Loucy (cell line): ENCODE data around the gene PRPSAP1.
"Not testable (repeated sequence)": the region's sequence is repeated elsewhere in the genome, so short reads cannot be mapped to it uniquely, and the experiment has no call there.

ENCODE experiments used
- H2AFZ ChIP-seq: fragments of 200-600 bp; sonication (generic); 2 replicates; pipeline ENCODE4 v1.6.0; 2016; ENCODE audit warnings: antibody characterized with exemption, mild to moderate bottlenecking, low read length, moderate library complexity
- H3F3A ChIP-seq: fragments of 200-600 bp; 2 replicates; pipeline ENCODE4 v1.6.0; 2016; ENCODE audit warnings: antibody characterized with exemption, low read depth, mild to moderate bottlenecking
- H3K27me3 ChIP-seq: fragments of 200-600 bp; sonication (generic); 2 replicates; pipeline ENCODE4 v1.6.1; 2014; ENCODE audit warnings: low read length, mild to moderate bottlenecking; ENCODE audit not compliant: insufficient read depth, poor library complexity, severe bottlenecking
- H3K36me3 ChIP-seq: fragments of 200-600 bp; sonication (generic); 2 replicates; pipeline ENCODE4 v1.6.1; 2016; ENCODE audit warnings: low read length; ENCODE audit not compliant: insufficient read depth
- H3K4me1 ChIP-seq: fragments of 200-600 bp; sonication (generic); 2 replicates; pipeline ENCODE4 v1.5.1; 2014; ENCODE audit warnings: low read length, mild to moderate bottlenecking; ENCODE audit not compliant: insufficient read depth, poor library complexity, severe bottlenecking
- H3K4me2 ChIP-seq: fragments of 200-600 bp; sonication (generic); 2 replicates; pipeline ENCODE4 v1.6.0; 2014; ENCODE audit warnings: antibody characterized with exemption, low read length, low read depth, mild to moderate bottlenecking; ENCODE audit not compliant: poor library complexity, severe bottlenecking
- H3K4me3 ChIP-seq: fragments of 200-600 bp; sonication (generic); 2 replicates; pipeline ENCODE4 v1.5.1; 2014; ENCODE audit warnings: low read length, mild to moderate bottlenecking, mixed read lengths; ENCODE audit not compliant: poor library complexity, severe bottlenecking
- H3K79me2 ChIP-seq: fragments of 200-600 bp; sonication (generic); 2 replicates; pipeline ENCODE4 v1.6.1; 2014; ENCODE audit warnings: low read length; ENCODE audit not compliant: insufficient read depth
- H3K9ac ChIP-seq: fragments of 200-600 bp; sonication (generic); 2 replicates; pipeline ENCODE4 v1.6.0; 2014; ENCODE audit warnings: mild to moderate bottlenecking, low read depth, low read length, moderate library complexity; ENCODE audit not compliant: poor library complexity, severe bottlenecking
- H3K9me2 ChIP-seq: fragments of 200-600 bp; sonication (generic); replicated peaks from 2 replicates; pipeline ENCODE4 v1.6.1; 2016; ENCODE audit warnings: low read depth, low read length, mixed read lengths
- H3K9me3 ChIP-seq: fragments of 200-600 bp; sonication (generic); 2 replicates; pipeline ENCODE4 v1.6.1; 2014; ENCODE audit warnings: mild to moderate bottlenecking, antibody characterized with exemption, low read length, low read depth; ENCODE audit not compliant: insufficient read depth
- H4K20me1 ChIP-seq: fragments of 200-600 bp; sonication (generic); 2 replicates; pipeline ENCODE4 v1.6.0; 2014; ENCODE audit warnings: antibody characterized with exemption, low read length, mild to moderate bottlenecking; ENCODE audit not compliant: insufficient read depth, poor library complexity, severe bottlenecking
- EZH2phosphoT487 ChIP-seq: fragments of 200-600 bp; IDR thresholded peaks from 2 replicates; pipeline ENCODE4 v1.6.1; 2018; ENCODE audit warnings: antibody characterized with exemption, mild to moderate bottlenecking, moderate library complexity, borderline replicate concordance
- TF ChIP-seq, protein P1 (sequence below): fragments of 200-600 bp; sonication (generic); conservative IDR thresholded peaks from 2 replicates; pipeline ENCODE4 v1.5.1; 2014; ENCODE audit warnings: mild to moderate bottlenecking, antibody characterized with exemption, low read length

PRPSAP1 gene

DNA sequence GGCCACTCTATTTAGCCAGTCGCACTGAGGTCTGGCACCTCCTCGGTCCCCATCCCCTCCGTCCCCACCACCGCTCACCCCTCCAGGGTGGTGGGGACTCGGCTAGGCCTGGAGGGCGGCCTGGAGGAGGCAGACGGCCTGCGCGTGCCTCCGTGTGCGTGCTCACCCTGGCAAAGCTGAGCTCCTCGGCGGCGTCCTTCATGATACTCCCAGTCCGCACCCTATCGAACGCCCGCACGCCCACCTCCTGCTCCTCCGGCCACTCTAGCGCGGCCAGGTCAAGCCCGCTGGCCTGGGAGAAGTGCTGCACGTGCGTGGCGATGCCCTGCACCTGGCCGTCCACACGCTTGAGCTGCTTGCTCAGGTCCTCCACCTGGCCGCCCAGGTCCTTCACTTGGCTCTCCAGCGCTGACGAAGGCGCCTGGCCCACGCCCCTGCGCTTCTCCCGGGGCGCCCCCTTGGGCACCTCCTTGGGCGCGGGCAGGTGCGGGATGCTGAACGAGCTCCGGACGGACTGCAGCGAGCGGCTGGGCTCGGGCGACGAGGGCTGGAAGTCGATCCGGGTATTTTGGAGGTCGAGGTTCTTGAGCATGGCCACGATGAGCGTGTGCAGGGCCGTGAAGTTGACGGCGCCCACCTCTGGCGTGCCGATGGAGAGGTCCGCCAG lies 46.3 kb downstream of the PRPSAP1 start:
- peaks cover 26% of the 10 kb centered on the region; the same call in 1 of the 2 replicates for H3K36me3 ChIP-seq
- TF ChIP-seq, protein P1, sequence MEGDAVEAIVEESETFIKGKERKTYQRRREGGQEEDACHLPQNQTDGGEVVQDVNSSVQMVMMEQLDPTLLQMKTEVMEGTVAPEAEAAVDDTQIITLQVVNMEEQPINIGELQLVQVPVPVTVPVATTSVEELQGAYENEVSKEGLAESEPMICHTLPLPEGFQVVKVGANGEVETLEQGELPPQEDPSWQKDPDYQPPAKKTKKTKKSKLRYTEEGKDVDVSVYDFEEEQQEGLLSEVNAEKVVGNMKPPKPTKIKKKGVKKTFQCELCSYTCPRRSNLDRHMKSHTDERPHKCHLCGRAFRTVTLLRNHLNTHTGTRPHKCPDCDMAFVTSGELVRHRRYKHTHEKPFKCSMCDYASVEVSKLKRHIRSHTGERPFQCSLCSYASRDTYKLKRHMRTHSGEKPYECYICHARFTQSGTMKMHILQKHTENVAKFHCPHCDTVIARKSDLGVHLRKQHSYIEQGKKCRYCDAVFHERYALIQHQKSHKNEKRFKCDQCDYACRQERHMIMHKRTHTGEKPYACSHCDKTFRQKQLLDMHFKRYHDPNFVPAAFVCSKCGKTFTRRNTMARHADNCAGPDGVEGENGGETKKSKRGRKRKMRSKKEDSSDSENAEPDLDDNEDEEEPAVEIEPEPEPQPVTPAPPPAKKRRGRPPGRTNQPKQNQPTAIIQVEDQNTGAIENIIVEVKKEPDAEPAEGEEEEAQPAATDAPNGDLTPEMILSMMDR: no peak
- no peaks in the 10 kb centered on the region for H3F3A ChIP-seq
- no peaks in the 10 kb centered on the region for H4K20me1 ChIP-seq
- H3K4me3 ChIP-seq: no peak overlapping the region
- no peaks in the 10 kb centered on the region for H3K79me2 ChIP-seq
- no peak overlapping the region for H3K4me2 ChIP-seq
- H3K4me1 ChIP-seq: no peaks in the 10 kb centered on the region
- H3K9ac ChIP-seq: no peak overlapping the region
- no peaks in the 10 kb centered on the region for H3K9me2 ChIP-seq
- no peak overlapping the region for H2AFZ ChIP-seq
- no peaks in the 10 kb centered on the region for H3K27me3 ChIP-seq
- H3K9me3 ChIP-seq: no peaks in the 10 kb centered on the region

DNA sequence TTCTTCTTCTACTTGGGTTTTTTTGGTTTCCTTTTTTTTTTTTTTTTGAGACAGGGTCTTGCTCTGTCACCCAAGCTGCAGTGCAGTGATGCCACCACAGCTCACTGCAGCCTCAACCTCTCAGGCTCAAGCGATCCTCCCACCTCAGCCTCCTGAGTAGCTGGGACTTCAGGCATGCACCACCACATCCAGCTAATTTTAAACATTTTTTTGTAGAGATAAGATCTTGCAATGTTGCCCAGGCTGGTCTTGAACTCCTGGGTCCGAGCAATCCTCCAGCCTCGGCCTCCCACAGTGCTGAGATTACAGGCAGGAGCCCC lies 48.6 kb downstream of the PRPSAP1 start:
- H3K9ac ChIP-seq, H4K20me1 ChIP-seq, H3K36me3 ChIP-seq, H3K4me3 ChIP-seq, H3K27me3 ChIP-seq, H3K9me3 ChIP-seq, H3K79me2 ChIP-seq, H3K4me2 ChIP-seq, H2AFZ ChIP-seq, H3K4me1 ChIP-seq, H3K9me2 ChIP-seq, H3F3A ChIP-seq: not testable (repeated sequence)

DNA sequence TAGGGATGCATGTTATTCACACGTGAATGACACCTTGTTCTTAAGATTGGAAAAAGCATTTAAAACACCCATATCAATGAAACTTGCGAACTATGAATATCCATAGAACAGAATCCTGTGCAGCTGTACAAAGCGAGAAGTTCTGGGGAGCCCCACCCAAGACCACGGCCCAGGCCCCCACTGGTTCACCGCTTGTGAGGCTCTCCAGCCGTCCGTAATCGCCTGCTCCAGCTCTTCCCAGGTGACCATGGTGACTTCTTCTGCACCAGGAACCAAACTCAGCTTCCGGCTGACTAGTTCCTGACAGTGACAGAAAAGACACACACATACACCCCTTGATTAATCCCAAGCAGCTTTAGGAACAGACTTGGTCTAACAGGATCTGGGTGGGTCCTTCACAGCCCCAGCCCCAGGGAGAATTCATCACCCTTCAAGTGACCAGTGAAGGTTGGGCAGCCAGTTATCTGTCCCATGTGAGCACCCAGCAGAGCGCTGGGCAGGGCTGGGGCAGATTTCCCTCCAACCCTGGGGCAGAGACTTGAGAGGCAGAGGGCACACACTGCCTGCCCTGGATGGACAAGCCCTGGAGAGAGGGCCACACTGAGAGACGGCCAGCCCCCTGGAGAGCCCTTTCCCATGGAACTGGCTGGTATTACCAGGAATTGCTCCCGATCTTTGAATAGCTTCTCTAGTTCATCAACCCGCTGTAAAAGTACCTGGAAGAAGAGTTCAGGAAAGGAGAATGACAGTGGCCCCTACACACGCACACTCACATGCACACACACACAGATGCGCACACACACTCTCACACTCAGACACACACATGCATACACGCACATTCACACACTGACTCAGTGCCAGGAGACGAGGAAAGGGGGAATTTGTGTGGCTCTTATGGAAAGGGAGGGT lies 49.2 kb downstream of the PRPSAP1 start:
- Histone ChIP-seq H3K9me2 (no peaks in the 10 kb centered on the region), H3K79me2 (no peaks in the 10 kb centered on the region), H2AFZ (no peak overlapping the region), H3K36me3 (0 out of 2 replicates have a peak, but pooled peaks cover 2% of the 10 kb centered on the region), H3K4me2 (no peak overlapping the region), H3K4me3 (no peak overlapping the region), H4K20me1 (no peaks in the 10 kb centered on the region), H3K4me1 (no peaks in the 10 kb centered on the region), H3K9ac (no peak overlapping the region), H3K9me3 (no peaks in the 10 kb centered on the region), H3K27me3 (no peaks in the 10 kb centered on the region), H3F3A (no peaks in the 10 kb centered on the region)
- TF ChIP-seq EZH2phosphoT487: no peak
- TF ChIP-seq, protein P1: no peak
